ENCODE measurements around the gene MFSD6L.

GRCh38 chr17:8828517-8828875 lies 29.3 kb upstream of the MFSD6L start:
- TF ChIP-seq, protein P1, sequence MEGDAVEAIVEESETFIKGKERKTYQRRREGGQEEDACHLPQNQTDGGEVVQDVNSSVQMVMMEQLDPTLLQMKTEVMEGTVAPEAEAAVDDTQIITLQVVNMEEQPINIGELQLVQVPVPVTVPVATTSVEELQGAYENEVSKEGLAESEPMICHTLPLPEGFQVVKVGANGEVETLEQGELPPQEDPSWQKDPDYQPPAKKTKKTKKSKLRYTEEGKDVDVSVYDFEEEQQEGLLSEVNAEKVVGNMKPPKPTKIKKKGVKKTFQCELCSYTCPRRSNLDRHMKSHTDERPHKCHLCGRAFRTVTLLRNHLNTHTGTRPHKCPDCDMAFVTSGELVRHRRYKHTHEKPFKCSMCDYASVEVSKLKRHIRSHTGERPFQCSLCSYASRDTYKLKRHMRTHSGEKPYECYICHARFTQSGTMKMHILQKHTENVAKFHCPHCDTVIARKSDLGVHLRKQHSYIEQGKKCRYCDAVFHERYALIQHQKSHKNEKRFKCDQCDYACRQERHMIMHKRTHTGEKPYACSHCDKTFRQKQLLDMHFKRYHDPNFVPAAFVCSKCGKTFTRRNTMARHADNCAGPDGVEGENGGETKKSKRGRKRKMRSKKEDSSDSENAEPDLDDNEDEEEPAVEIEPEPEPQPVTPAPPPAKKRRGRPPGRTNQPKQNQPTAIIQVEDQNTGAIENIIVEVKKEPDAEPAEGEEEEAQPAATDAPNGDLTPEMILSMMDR (IDR thresholded peaks at IDR 0.05; ENCODE audit: insufficient read depth, low read length, poor library complexity, severe bottlenecking): no peak
- no peak for TF ChIP-seq EZH2phosphoT487 (conservative IDR thresholded peaks at IDR 0.05; ENCODE audit: low read length)

Measured in SU-DHL-6 (cell line).